Naive B cell (primary cell): Measurements from ENCODE around the gene BAG5. TPM values are rescaled to one million over a fixed set of nuclear protein-coding genes. Genes with fewer than 3 reads are reported as not detected.
"Not testable (repeated sequence)": the region's sequence is repeated elsewhere in the genome, so short reads cannot be mapped to it uniquely, and the experiment has no call there.

Source experiments
- ATAC-seq, 2 donors: fragments of 150-1000 bp; cut with Tn5 transposase; 2 replicates each; pipeline ENCODE4 v1.10.0; 2021; ENCODE audit warnings: low read depth in 2 of 2, mild to moderate bottlenecking in 2 of 2, moderate library complexity in 2 of 2
- DNase-seq: peaks from one replicate; pipeline ENCODE4 v3.0.0; 2022
- H3K27ac Mint-ChIP-seq, 6 donors: one replicate each; pipeline ENCODE4 v1.8.0; 2020 to 2022; ENCODE audit warnings: mild to moderate bottlenecking in 6 of 6, mixed read lengths in 6 of 6, moderate library complexity in 5 of 6, inconsistent platforms in 2 of 6
- H3K27me3 Mint-ChIP-seq, 3 donors: one replicate each; pipeline ENCODE4 v1.8.0; 2021 to 2022; ENCODE audit warnings: mixed read lengths in 3 of 3, mild to moderate bottlenecking in 1 of 3
- H3K36me3 Mint-ChIP-seq, 2 donors: one replicate each; pipeline ENCODE4 v1.8.0; 2020 to 2022; ENCODE audit warnings: mixed read lengths in 2 of 2, inconsistent platforms in 1 of 2, mild to moderate bottlenecking in 1 of 2
- H3K4me1 Mint-ChIP-seq, 3 donors: one replicate each; pipeline ENCODE4 v1.8.0; 2020 to 2022; ENCODE audit warnings: mixed read lengths in 3 of 3, inconsistent platforms in 1 of 3, mild to moderate bottlenecking in 1 of 3, moderate library complexity in 1 of 3
- H3K4me3 Mint-ChIP-seq, 8 donors: one replicate each; pipeline ENCODE4 v1.8.0; 2020 to 2022; ENCODE audit warnings: mild to moderate bottlenecking in 8 of 8, mixed read lengths in 8 of 8, moderate library complexity in 8 of 8, inconsistent platforms in 2 of 8
- H3K9me3 Mint-ChIP-seq, 7 donors: one replicate each; pipeline ENCODE4 v1.8.0; 2020 to 2022; ENCODE audit warnings: mixed read lengths in 7 of 7, mild to moderate bottlenecking in 5 of 7, inconsistent platforms in 2 of 7, moderate library complexity in 1 of 7
- polyA plus RNA-seq, 6 donors: library from polyadenylated mRNA; unstranded; fragments of 300-500 nt; fragmentation: Illumina TruSeq; gene quantifications; one replicate each; pipeline ENCODE4 v1.2.3, GENCODE V29; 2021; ENCODE audit warnings: low read depth in 6 of 6

BAG5 gene
- polyA plus RNA-seq = 10 to 100 TPM; 11.0 to 55.5 (median 41.9) TPM

DNA sequence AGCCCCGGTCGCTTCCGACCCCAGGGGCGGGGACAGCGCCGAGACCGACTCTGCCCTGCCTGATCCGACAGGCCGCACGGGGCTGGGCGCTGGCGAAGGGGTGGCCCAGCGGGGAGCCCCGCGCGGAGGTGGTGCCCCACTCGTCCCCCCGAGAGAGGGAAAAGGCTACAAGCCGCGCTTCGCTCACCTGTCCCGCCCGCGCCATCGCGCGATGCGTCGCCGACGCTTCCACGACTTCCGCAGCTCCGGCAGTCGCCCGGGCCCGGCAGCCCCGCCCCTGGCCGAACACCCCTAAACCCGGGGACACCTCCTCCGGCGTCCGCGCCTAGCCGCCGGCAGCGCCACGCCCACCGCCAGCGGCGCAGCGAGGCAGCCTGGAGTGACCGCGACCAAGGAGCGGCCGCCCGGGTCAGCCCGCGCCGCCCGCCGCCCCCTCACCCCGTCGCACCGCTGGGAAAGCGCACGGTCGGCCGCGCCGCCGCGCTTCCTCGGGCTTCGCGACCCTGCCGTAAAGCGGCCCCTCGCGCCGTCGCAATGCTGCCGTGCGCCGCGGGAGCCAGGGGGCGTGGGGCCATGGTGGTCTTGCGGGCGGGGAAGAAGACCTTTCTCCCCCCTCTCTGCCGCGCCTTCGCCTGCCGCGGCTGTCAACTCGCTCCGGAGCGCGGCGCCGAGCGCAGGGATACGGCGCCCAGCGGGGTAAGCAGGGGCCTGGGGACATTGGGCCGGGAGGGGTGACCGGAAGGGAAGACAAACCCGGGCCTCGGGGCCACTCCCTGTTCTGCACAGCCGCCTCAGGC, at the start of gene BAG5, which contains the start of gene COA8:
Gene BAG5, minus strand, starts transcription at position 229 of the 797 bp plus-strand sequence. CDS start 1,493 bp downstream, outside the sequence.
Gene COA8, plus strand, starts transcription at position 532 of the 797 bp plus-strand sequence. Its CDS starts 42 bp downstream, at position 574.
- no peaks in the 10 kb centered on the region for H3K9me3 Mint-ChIP-seq
- peaks cover 4 to 8% of the 10 kb centered on the region in 2 donors for H3K36me3 Mint-ChIP-seq
- no peaks in the 10 kb centered on the region for H3K27me3 Mint-ChIP-seq
- peak within 1 kb of the TSS; percentile 89 to 97 (median 94) for H3K27ac Mint-ChIP-seq
- DNase-seq (peak; percentile 91), ATAC-seq (peak; percentile 81 to 85)
- H3K4me1 Mint-ChIP-seq = peaks cover 26 to 70% (median 56%) of the 10 kb centered on the region in 3 donors
- H3K4me3 Mint-ChIP-seq = peak within 1 kb of the TSS; percentile 87 to 99 (median 96)

- ATAC-seq (no peak), DNase-seq (no peak)
- H3K4me1 Mint-ChIP-seq = peaks cover 17 to 19% (median 19%) of the 10 kb centered on the region in 3 donors
- H3K36me3 Mint-ChIP-seq = peaks cover 0 to 9% of the 10 kb centered on the region in 2 donors
- peaks cover 8 to 37% (median 27%) of the 10 kb centered on the region in 3 donors for H3K27me3 Mint-ChIP-seq
- H3K27ac Mint-ChIP-seq = no peak overlapping the region
- peaks cover 5 to 15% (median 14%) of the 10 kb centered on the region in 7 donors for H3K9me3 Mint-ChIP-seq
- peak overlapping the region in 1 of 8 donors; percentile 12 for H3K4me3 Mint-ChIP-seq
Observed at GRCh38 chr14:103611215-103611614, 48.8 kb upstream of the BAG5 start.

DNA sequence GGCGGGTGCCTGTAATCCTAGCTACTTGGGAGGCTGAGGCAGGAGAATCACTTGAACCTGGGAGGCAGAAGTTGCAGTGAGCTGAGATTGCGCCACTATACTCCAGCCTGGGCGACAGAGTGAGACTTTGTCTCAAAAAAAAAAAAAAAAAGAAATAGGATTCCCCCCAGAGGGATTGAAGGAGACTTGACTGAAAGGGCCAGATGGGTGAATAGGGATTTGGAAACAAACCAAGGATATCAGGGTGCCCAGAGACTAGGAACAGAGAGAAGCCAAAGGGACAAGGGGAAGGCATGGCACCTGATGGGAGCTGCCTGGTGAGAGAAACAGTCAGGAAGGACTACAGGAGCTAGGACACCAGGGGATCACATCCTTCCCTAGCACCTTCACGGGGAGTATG, 46.6 kb upstream of the BAG5 start:
- H3K36me3 Mint-ChIP-seq, ATAC-seq, DNase-seq: not testable (repeated sequence)
- H3K9me3 Mint-ChIP-seq = peaks cover 5 to 15% (median 14%) of the 10 kb centered on the region in 7 donors
- H3K27ac Mint-ChIP-seq = peak overlapping the region in 2 of 6 donors; percentile 22 to 36
- H3K27me3 Mint-ChIP-seq = peaks cover 8 to 37% (median 27%) of the 10 kb centered on the region in 3 donors
- H3K4me1 Mint-ChIP-seq = peaks cover 17 to 19% (median 19%) of the 10 kb centered on the region in 3 donors
- H3K4me3 Mint-ChIP-seq = peak overlapping the region in 1 of 8 donors; percentile 6

DNA sequence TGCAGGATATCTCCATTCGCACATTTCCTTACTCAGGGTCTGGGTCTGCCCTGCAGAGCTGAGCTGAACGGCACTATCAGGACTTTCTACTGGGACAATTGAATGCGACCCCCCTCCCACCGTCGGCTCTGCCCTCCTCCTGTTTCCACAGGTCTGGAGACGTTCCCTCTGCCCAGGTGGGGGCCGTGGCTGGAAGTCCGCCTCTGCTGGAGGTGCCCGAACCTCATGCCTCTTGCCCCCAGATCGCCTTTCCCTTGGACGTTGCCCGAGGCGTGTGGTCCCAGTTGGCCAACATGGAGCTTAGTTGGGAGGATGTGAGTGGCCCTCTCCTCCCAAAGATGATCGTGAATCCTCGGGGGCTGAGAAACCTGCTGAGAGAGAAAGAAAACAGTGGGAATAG, 45.4 kb upstream of the BAG5 start:
- ATAC-seq = peak; percentile 7 to 13
- H3K27me3 Mint-ChIP-seq = peaks cover 8 to 37% (median 27%) of the 10 kb centered on the region in 3 donors
- H3K4me1 Mint-ChIP-seq = peaks cover 17 to 19% (median 19%) of the 10 kb centered on the region in 3 donors
- DNase-seq = no peak
- peak overlapping the region in 7 of 8 donors; percentile 28 to 89 (median 78) for H3K4me3 Mint-ChIP-seq
- peak overlapping the region in 5 of 6 donors; percentile 1 to 92 (median 73) for H3K27ac Mint-ChIP-seq
- peaks cover 5 to 15% (median 14%) of the 10 kb centered on the region in 7 donors for H3K9me3 Mint-ChIP-seq
- H3K36me3 Mint-ChIP-seq = peaks cover 0 to 9% of the 10 kb centered on the region in 2 donors

GRCh38 chr14:103606963-103607668, 44.7 kb upstream of the BAG5 start:
- Mint-ChIP-seq H3K36me3 (peaks cover 0 to 9% of the 10 kb centered on the region in 2 donors), H3K4me3 (peak overlapping the region; percentile 28 to 94 (median 82)), H3K9me3 (peaks cover 5 to 15% (median 14%) of the 10 kb centered on the region in 7 donors), H3K27ac (peak overlapping the region in 5 of 6 donors; percentile 1 to 92 (median 82)), H3K4me1 (peaks cover 17 to 19% (median 19%) of the 10 kb centered on the region in 3 donors), H3K27me3 (peaks cover 8 to 37% (median 27%) of the 10 kb centered on the region in 3 donors)
- ATAC-seq = peak; percentile 92 to 97
- peak; percentile 46 for DNase-seq

DNA sequence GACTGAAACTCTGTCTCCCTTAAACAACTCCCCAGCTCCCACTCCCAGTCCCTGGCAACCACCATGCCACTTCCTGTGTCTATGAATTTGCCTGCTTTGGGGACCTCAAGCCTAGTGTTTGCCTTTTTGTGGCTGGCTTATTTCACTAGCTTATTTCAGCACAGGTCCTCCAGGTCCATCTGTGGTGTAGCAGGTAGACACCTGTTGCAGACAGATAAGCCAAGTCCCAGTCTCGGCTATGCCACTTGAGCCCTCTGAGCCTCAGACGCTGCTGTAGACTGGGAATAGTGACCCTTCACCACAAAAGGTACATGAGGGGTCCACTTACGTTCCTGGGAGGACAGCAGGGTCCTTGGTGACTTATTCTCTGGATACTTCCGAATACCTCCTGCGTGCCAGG, 42.2 kb upstream of the BAG5 start:
- Mint-ChIP-seq H3K4me1 (peaks cover 17 to 19% (median 19%) of the 10 kb centered on the region in 3 donors), H3K36me3 (no peaks in the 10 kb centered on the region), H3K27me3 (peaks cover 8 to 27% (median 19%) of the 10 kb centered on the region in 3 donors), H3K27ac (peak overlapping the region in 3 of 6 donors; percentile 26 to 72 (median 60)), H3K4me3 (no peak overlapping the region), H3K9me3 (peaks cover 0 to 1% (median 0%) of the 10 kb centered on the region in 7 donors)
- DNase-seq (no peak), ATAC-seq (no peak)

DNA sequence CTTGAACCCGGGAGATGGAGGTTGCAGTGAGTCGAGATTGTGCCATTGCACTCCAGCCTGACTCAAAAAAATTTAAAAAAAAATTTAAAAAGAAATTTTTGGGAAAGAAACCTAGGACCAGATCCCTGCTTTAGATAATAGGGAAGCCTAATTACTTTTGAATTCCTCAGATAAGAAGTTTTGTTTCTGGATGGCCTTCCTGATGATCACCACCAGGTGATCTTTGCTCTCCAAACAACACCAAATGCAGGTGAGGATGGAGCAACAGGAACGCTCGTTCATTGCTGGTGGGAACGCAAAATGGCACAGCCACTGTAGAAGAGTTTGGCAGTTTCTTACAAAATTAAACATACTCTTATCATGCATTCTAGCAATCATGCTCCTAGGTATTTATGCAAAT, 38.0 kb upstream of the BAG5 start:
- Mint-ChIP-seq H3K27ac (no peak overlapping the region), H3K27me3 (no peaks in the 10 kb centered on the region), H3K4me3 (no peak overlapping the region), H3K9me3 (no peaks in the 10 kb centered on the region), H3K36me3 (no peaks in the 10 kb centered on the region), H3K4me1 (peaks cover 0 to 1% (median 0%) of the 10 kb centered on the region in 3 donors)
- ATAC-seq (no peak), DNase-seq (no peak)

- DNase-seq (no peak), ATAC-seq (no peak)
- Mint-ChIP-seq H3K27ac (peak overlapping the region in 3 of 6 donors; percentile 16 to 78 (median 49)), H3K27me3 (no peaks in the 10 kb centered on the region), H3K4me3 (no peak overlapping the region), H3K4me1 (peaks cover 0 to 12% (median 0%) of the 10 kb centered on the region in 3 donors), H3K36me3 (no peaks in the 10 kb centered on the region), H3K9me3 (no peaks in the 10 kb centered on the region)
Observed at GRCh38 chr14:103597623-103598377, 35.3 kb upstream of the BAG5 start.

- DNase-seq (no peak), ATAC-seq (no peak)
- Mint-ChIP-seq H3K4me1 (peaks cover 0 to 12% (median 0%) of the 10 kb centered on the region in 3 donors), H3K36me3 (no peaks in the 10 kb centered on the region), H3K27me3 (no peaks in the 10 kb centered on the region), H3K27ac (no peak overlapping the region), H3K9me3 (no peaks in the 10 kb centered on the region), H3K4me3 (no peak overlapping the region)
Observed at GRCh38 chr14:103594265-103594664, 31.8 kb upstream of the BAG5 start.

- H3K9me3 Mint-ChIP-seq = no peaks in the 10 kb centered on the region
- peak overlapping the region in 2 of 6 donors; percentile 45 to 67 for H3K27ac Mint-ChIP-seq
- H3K4me3 Mint-ChIP-seq = peak overlapping the region in 7 of 8 donors; percentile 15 to 66 (median 47)
- H3K4me1 Mint-ChIP-seq = peaks cover 0 to 12% (median 0%) of the 10 kb centered on the region in 3 donors
- ATAC-seq (peak; percentile 49 to 64), DNase-seq (no peak)
- H3K27me3 Mint-ChIP-seq = no peaks in the 10 kb centered on the region
- H3K36me3 Mint-ChIP-seq = no peaks in the 10 kb centered on the region
Observed at GRCh38 chr14:103593577-103593976, 31.1 kb upstream of the BAG5 start.

GRCh38 chr14:103584326-103584915, 22.0 kb upstream of the BAG5 start:
- Mint-ChIP-seq H3K36me3 (no peaks in the 10 kb centered on the region), H3K27me3 (no peaks in the 10 kb centered on the region), H3K4me1 (no peaks in the 10 kb centered on the region), H3K9me3 (no peaks in the 10 kb centered on the region), H3K27ac (peak overlapping the region in 1 of 6 donors; percentile 91), H3K4me3 (no peak overlapping the region)
- DNase-seq = no peak
- no peak for ATAC-seq

DNA sequence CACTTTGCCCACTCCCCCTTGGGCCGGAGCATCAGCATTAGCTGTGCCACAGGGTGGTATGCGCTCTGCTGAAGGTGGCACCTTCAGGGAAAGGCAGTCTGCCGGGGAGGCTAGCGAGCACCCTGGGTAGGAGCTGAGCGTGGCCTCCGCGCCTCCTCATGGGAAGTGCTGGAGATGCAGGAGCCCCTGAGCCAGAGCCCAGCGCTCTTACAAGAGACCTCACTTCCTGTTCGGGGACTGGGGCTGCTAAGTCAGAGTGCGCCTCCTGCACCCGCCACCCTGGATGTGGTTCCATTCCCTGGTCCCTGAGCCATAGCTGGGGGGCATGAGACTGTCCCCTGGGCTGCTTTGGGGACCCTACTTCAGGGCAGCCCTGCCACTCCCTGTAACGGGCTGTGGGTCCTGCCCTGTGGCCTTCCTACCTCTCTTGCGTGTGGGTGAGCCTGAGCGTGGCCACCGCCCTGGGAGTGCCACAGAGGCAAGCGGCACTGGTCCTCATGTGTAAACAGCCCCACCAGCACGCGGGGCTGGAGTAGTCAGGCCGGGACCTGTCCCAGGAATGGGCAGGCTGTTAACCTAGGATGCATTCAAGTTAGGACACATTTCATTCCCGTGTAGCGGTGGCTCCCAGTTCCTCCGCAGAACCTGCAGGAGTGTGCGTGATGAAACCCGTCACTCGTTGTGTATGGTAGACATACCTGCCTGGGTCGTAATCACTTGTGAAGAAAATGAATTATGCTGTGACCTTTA, 19.7 kb upstream of the BAG5 start:
- H3K27me3 Mint-ChIP-seq = no peaks in the 10 kb centered on the region
- H3K27ac Mint-ChIP-seq = peak overlapping the region in 1 of 6 donors; percentile 56
- no peak overlapping the region for H3K4me3 Mint-ChIP-seq
- no peaks in the 10 kb centered on the region for H3K36me3 Mint-ChIP-seq
- no peaks in the 10 kb centered on the region for H3K4me1 Mint-ChIP-seq
- DNase-seq (no peak), ATAC-seq (no peak)
- H3K9me3 Mint-ChIP-seq = no peaks in the 10 kb centered on the region
